22Rv1 (cell line): ENCODE measurements around the gene LRRC45.

Source experiments
- CTCF ChIP-seq: fragments of 450-650 bp; IDR thresholded peaks from 2 replicates; pipeline ENCODE4 v1.5.1; 2017; ENCODE audit warnings: mild to moderate bottlenecking
- ZFX ChIP-seq: fragments of 450-650 bp; IDR thresholded peaks from 2 replicates; pipeline ENCODE4 v1.6.1; 2017; ENCODE audit warnings: antibody characterized with exemption, borderline replicate concordance

- TF ChIP-seq CTCF (no peak), ZFX (no peak)
Measured at GRCh38 chr17:82013772-82014321, 9.3 kb upstream of the LRRC45 start.
